WTC11 (cell line): ENCODE data around the gene AGBL5. TPM values are rescaled to one million over a fixed set of nuclear protein-coding genes. Genes with fewer than 3 reads are reported as not detected.
A peak's percentile ranks its signal among the peaks of the same experiment; 100 is the strongest.

Experiments
- ATF1 ChIP-seq: sonication (generic); formaldehyde crosslinking; IDR thresholded peaks from 2 replicates; pipeline ENCODE4 v1.8.1; 2023; ENCODE audit warnings: mild to moderate bottlenecking, moderate library complexity, missing genetic modification reagents
- CBFB ChIP-seq: sonication (generic); formaldehyde crosslinking; IDR thresholded peaks from 2 replicates; pipeline ENCODE4 v1.8.1; 2022; ENCODE audit warnings: mild to moderate bottlenecking, low read depth, missing genetic modification reagents
- CREB1 ChIP-seq: sonication (generic); formaldehyde crosslinking; IDR thresholded peaks from 2 replicates; pipeline ENCODE4 v1.8.0; 2023; ENCODE audit warnings: mild to moderate bottlenecking, missing genetic modification reagents
- EMX1 ChIP-seq: fragments of 250-450 bp; sonication (Bioruptor Pico); IDR thresholded peaks from 2 replicates; pipeline ENCODE4 v1.8.0; 2021; ENCODE audit warnings: mild to moderate bottlenecking
- FOXP1 ChIP-seq: sonication (generic); formaldehyde crosslinking; IDR thresholded peaks from 2 replicates; pipeline ENCODE4 v1.8.0; 2022; ENCODE audit warnings: missing genetic modification reagents, mild to moderate bottlenecking, moderate library complexity, borderline replicate concordance
- GRHL2 ChIP-seq: fragments of 250-450 bp; sonication (Bioruptor Pico); IDR thresholded peaks from 2 replicates; pipeline ENCODE4 v1.8.0; 2022; ENCODE audit warnings: mild to moderate bottlenecking, moderate library complexity; ENCODE audit not compliant: insufficient replicate concordance, severe bottlenecking
- MYBL2 ChIP-seq: sonication (generic); formaldehyde crosslinking; IDR thresholded peaks from 2 replicates; pipeline ENCODE4 v1.8.1; 2023; ENCODE audit warnings: mild to moderate bottlenecking, moderate library complexity, missing genetic modification reagents
- NR2C2 ChIP-seq: sonication (generic); formaldehyde crosslinking; IDR thresholded peaks from 2 replicates; pipeline ENCODE4 v1.8.0; 2022; ENCODE audit warnings: mild to moderate bottlenecking, missing genetic modification reagents
- PRRX2 ChIP-seq: fragments of 250-450 bp; sonication (Bioruptor Pico); IDR thresholded peaks from 2 replicates; pipeline ENCODE4 v1.8.0; 2021; ENCODE audit warnings: mild to moderate bottlenecking
- SOX15 ChIP-seq: fragments of 250-450 bp; sonication (Bioruptor Pico); IDR thresholded peaks from 2 replicates; pipeline ENCODE4 v1.9.0; 2021; ENCODE audit warnings: mild to moderate bottlenecking
- TCF7 ChIP-seq: sonication (generic); formaldehyde crosslinking; IDR thresholded peaks from 2 replicates; pipeline ENCODE4 v1.8.0; 2022; ENCODE audit warnings: mild to moderate bottlenecking, low read depth, missing genetic modification reagents, moderate library complexity
- TEAD1 ChIP-seq: sonication (generic); formaldehyde crosslinking; IDR thresholded peaks from 2 replicates; pipeline ENCODE4 v1.8.0; 2022; ENCODE audit warnings: mild to moderate bottlenecking, missing genetic modification reagents
- ZNF121 ChIP-seq: sonication (generic); formaldehyde crosslinking; IDR thresholded peaks from 2 replicates; pipeline ENCODE4 v1.8.0; 2023; ENCODE audit warnings: missing genetic modification reagents
- ZNF138 ChIP-seq: sonication (generic); formaldehyde crosslinking; conservative IDR thresholded peaks from 2 replicates; pipeline ENCODE4 v1.8.1; 2022; ENCODE audit warnings: mild to moderate bottlenecking, moderate library complexity, missing genetic modification reagents
- ZNF396 ChIP-seq: fragments of 250-450 bp; sonication (Bioruptor Pico); IDR thresholded peaks from 2 replicates; pipeline ENCODE4 v1.8.0; 2021; ENCODE audit warnings: mild to moderate bottlenecking, moderate library complexity, borderline replicate concordance
- total RNA-seq: library from RNA; stranded (reverse); gene quantifications from 3 replicates; pipeline ENCODE4 v1.2.3, GENCODE V29; 2021
- TF ChIP-seq, protein P1 (sequence below): sonication (generic); formaldehyde crosslinking; IDR thresholded peaks from 2 replicates; pipeline ENCODE4 v1.8.0; 2022; ENCODE audit warnings: missing genetic modification reagents
- TF ChIP-seq, protein P2 (sequence below): fragments of 250-450 bp; sonication (Bioruptor Pico); IDR thresholded peaks from 2 replicates; pipeline ENCODE4 v1.8.0; 2021; ENCODE audit warnings: mild to moderate bottlenecking
- TF ChIP-seq, protein P3 (sequence below): sonication (generic); formaldehyde crosslinking; IDR thresholded peaks from 2 replicates; pipeline ENCODE4 v1.8.1; 2023; ENCODE audit warnings: mild to moderate bottlenecking, missing genetic modification reagents, moderate library complexity
- TF ChIP-seq, protein P4 (sequence below): fragments of 250-450 bp; sonication (Bioruptor Pico); IDR thresholded peaks from 2 replicates; pipeline ENCODE4 v1.9.0; 2021; ENCODE audit warnings: moderate library complexity, mild to moderate bottlenecking, inconsistent platforms, borderline replicate concordance
- TF ChIP-seq, protein P5 (sequence below): sonication (generic); formaldehyde crosslinking; conservative IDR thresholded peaks from 2 replicates; pipeline ENCODE4 v1.8.1; 2022; ENCODE audit warnings: mild to moderate bottlenecking, missing genetic modification reagents
- TF ChIP-seq, protein P6 (sequence below): sonication (generic); formaldehyde crosslinking; IDR thresholded peaks from 2 replicates; pipeline ENCODE4 v1.8.0; 2022; ENCODE audit warnings: mild to moderate bottlenecking, missing genetic modification reagents
- TF ChIP-seq, protein P7 (sequence below): sonication (generic); formaldehyde crosslinking; IDR thresholded peaks from 2 replicates; pipeline ENCODE4 v1.8.1; 2023; ENCODE audit warnings: mild to moderate bottlenecking, missing genetic modification reagents
- TF ChIP-seq, protein P8 (sequence below): sonication (generic); formaldehyde crosslinking; IDR thresholded peaks from 2 replicates; pipeline ENCODE4 v1.8.1; 2022; ENCODE audit warnings: low read depth, missing genetic modification reagents, borderline replicate concordance
- TF ChIP-seq, protein P9 (sequence below): fragments of 250-450 bp; sonication (Bioruptor Pico); IDR thresholded peaks from 2 replicates; pipeline ENCODE4 v1.9.0; 2021; ENCODE audit warnings: mild to moderate bottlenecking

The AGBL5 gene
- total RNA-seq, 1 experiment from 2014 or later: 43.0 TPM

DNA sequence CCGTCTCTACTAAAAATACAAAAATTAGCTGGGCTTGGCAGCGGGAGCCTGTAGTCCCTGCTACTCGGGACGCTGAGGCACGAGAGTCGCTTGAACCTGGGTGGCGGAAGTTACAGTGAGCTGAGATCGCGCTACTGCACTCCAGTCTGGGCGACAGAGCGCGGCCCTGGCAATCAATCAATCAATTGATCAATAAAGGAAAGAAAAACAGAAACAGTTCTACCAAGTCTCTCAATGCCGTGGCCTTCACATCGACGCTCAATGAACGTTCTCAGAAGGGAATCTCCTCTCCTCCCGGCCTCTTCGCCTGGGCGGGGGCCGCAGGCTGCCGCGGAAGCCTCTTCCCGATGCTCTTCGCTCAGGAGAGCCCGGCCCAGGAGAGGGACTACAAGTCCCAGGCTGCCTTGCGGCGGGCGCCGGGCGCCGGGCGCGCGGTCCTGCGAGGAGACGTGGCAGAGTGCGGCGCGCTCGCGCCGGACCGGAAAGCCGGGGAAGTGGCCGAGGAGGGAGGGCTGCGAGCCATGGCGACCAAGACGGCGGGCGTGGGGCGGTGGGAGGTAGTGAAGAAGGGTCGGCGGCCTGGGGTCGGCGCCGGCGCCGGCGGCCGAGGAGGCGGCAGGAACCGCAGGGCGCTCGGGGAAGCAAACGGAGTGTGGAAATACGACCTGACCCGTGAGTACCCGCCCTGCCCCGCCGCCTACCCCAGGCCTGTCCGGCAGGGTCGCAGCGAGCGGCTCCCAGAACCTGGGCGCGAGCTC, 18.8 kb upstream of the AGBL5 start, which contains the start of gene TMEM214 (continued):
- TF ChIP-seq, protein P1, sequence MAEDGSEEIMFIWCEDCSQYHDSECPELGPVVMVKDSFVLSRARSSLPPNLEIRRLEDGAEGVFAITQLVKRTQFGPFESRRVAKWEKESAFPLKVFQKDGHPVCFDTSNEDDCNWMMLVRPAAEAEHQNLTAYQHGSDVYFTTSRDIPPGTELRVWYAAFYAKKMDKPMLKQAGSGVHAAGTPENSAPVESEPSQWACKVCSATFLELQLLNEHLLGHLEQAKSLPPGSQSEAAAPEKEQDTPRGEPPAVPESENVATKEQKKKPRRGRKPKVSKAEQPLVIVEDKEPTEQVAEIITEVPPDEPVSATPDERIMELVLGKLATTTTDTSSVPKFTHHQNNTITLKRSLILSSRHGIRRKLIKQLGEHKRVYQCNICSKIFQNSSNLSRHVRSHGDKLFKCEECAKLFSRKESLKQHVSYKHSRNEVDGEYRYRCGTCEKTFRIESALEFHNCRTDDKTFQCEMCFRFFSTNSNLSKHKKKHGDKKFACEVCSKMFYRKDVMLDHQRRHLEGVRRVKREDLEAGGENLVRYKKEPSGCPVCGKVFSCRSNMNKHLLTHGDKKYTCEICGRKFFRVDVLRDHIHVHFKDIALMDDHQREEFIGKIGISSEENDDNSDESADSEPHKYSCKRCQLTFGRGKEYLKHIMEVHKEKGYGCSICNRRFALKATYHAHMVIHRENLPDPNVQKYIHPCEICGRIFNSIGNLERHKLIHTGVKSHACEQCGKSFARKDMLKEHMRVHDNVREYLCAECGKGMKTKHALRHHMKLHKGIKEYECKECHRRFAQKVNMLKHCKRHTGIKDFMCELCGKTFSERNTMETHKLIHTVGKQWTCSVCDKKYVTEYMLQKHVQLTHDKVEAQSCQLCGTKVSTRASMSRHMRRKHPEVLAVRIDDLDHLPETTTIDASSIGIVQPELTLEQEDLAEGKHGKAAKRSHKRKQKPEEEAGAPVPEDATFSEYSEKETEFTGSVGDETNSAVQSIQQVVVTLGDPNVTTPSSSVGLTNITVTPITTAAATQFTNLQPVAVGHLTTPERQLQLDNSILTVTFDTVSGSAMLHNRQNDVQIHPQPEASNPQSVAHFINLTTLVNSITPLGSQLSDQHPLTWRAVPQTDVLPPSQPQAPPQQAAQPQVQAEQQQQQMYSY (CRISPR knock-in tag): no peak
- TF ChIP-seq ZNF396 (CRISPR knock-in tag): no peak
- 0 out of 2 replicates have a peak, but pooled peaks have one; percentile 11 for TF ChIP-seq TEAD1 (CRISPR knock-in tag)
- TF ChIP-seq CREB1 (CRISPR knock-in tag): peak; percentile 69; the same call in 1 of the 2 replicates
- TF ChIP-seq ZNF121: no peak
- TF ChIP-seq CBFB: no peak
- TF ChIP-seq, protein P2, sequence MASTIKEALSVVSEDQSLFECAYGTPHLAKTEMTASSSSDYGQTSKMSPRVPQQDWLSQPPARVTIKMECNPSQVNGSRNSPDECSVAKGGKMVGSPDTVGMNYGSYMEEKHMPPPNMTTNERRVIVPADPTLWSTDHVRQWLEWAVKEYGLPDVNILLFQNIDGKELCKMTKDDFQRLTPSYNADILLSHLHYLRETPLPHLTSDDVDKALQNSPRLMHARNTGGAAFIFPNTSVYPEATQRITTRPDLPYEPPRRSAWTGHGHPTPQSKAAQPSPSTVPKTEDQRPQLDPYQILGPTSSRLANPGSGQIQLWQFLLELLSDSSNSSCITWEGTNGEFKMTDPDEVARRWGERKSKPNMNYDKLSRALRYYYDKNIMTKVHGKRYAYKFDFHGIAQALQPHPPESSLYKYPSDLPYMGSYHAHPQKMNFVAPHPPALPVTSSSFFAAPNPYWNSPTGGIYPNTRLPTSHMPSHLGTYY (CRISPR knock-in tag): no peak
- TF ChIP-seq, protein P3, sequence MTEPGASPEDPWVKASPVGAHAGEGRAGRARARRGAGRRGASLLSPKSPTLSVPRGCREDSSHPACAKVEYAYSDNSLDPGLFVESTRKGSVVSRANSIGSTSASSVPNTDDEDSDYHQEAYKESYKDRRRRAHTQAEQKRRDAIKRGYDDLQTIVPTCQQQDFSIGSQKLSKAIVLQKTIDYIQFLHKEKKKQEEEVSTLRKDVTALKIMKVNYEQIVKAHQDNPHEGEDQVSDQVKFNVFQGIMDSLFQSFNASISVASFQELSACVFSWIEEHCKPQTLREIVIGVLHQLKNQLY: no peak
- no peak for TF ChIP-seq MYBL2 (CRISPR knock-in tag)
- TF ChIP-seq, protein P4, sequence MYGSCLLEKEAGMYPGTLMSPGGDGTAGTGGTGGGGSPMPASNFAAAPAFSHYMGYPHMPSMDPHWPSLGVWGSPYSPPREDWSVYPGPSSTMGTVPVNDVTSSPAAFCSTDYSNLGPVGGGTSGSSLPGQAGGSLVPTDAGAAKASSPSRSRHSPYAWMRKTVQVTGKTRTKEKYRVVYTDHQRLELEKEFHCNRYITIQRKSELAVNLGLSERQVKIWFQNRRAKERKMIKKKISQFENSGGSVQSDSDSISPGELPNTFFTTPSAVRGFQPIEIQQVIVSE: no peak
- TF ChIP-seq EMX1: no peak
- TF ChIP-seq, protein P5, sequence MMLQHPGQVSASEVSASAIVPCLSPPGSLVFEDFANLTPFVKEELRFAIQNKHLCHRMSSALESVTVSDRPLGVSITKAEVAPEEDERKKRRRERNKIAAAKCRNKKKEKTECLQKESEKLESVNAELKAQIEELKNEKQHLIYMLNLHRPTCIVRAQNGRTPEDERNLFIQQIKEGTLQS: no peak
- no peak for TF ChIP-seq GRHL2 (CRISPR knock-in tag)
- TF ChIP-seq, protein P6, sequence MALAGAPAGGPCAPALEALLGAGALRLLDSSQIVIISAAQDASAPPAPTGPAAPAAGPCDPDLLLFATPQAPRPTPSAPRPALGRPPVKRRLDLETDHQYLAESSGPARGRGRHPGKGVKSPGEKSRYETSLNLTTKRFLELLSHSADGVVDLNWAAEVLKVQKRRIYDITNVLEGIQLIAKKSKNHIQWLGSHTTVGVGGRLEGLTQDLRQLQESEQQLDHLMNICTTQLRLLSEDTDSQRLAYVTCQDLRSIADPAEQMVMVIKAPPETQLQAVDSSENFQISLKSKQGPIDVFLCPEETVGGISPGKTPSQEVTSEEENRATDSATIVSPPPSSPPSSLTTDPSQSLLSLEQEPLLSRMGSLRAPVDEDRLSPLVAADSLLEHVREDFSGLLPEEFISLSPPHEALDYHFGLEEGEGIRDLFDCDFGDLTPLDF (CRISPR knock-in tag): no peak
- TF ChIP-seq NR2C2 (CRISPR knock-in tag): no peak
- no peak for TF ChIP-seq PRRX2
- TF ChIP-seq ZNF138 (CRISPR knock-in tag): no peak
- TF ChIP-seq, protein P7, sequence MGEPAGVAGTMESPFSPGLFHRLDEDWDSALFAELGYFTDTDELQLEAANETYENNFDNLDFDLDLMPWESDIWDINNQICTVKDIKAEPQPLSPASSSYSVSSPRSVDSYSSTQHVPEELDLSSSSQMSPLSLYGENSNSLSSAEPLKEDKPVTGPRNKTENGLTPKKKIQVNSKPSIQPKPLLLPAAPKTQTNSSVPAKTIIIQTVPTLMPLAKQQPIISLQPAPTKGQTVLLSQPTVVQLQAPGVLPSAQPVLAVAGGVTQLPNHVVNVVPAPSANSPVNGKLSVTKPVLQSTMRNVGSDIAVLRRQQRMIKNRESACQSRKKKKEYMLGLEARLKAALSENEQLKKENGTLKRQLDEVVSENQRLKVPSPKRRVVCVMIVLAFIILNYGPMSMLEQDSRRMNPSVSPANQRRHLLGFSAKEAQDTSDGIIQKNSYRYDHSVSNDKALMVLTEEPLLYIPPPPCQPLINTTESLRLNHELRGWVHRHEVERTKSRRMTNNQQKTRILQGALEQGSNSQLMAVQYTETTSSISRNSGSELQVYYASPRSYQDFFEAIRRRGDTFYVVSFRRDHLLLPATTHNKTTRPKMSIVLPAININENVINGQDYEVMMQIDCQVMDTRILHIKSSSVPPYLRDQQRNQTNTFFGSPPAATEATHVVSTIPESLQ (CRISPR knock-in tag): no peak
- TF ChIP-seq SOX15 (CRISPR knock-in tag): no peak
- TF ChIP-seq, protein P8, sequence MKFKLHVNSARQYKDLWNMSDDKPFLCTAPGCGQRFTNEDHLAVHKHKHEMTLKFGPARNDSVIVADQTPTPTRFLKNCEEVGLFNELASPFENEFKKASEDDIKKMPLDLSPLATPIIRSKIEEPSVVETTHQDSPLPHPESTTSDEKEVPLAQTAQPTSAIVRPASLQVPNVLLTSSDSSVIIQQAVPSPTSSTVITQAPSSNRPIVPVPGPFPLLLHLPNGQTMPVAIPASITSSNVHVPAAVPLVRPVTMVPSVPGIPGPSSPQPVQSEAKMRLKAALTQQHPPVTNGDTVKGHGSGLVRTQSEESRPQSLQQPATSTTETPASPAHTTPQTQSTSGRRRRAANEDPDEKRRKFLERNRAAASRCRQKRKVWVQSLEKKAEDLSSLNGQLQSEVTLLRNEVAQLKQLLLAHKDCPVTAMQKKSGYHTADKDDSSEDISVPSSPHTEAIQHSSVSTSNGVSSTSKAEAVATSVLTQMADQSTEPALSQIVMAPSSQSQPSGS: no peak
- TF ChIP-seq TCF7 (CRISPR knock-in tag): no peak
- no peak for TF ChIP-seq FOXP1 (CRISPR knock-in tag)
- TF ChIP-seq ATF1 (CRISPR knock-in tag): no peak
- TF ChIP-seq, protein P9, sequence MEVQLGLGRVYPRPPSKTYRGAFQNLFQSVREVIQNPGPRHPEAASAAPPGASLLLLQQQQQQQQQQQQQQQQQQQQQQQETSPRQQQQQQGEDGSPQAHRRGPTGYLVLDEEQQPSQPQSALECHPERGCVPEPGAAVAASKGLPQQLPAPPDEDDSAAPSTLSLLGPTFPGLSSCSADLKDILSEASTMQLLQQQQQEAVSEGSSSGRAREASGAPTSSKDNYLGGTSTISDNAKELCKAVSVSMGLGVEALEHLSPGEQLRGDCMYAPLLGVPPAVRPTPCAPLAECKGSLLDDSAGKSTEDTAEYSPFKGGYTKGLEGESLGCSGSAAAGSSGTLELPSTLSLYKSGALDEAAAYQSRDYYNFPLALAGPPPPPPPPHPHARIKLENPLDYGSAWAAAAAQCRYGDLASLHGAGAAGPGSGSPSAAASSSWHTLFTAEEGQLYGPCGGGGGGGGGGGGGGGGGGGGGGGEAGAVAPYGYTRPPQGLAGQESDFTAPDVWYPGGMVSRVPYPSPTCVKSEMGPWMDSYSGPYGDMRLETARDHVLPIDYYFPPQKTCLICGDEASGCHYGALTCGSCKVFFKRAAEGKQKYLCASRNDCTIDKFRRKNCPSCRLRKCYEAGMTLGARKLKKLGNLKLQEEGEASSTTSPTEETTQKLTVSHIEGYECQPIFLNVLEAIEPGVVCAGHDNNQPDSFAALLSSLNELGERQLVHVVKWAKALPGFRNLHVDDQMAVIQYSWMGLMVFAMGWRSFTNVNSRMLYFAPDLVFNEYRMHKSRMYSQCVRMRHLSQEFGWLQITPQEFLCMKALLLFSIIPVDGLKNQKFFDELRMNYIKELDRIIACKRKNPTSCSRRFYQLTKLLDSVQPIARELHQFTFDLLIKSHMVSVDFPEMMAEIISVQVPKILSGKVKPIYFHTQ (CRISPR knock-in tag): no peak
